22Rv1 (cell line): ENCODE measurements around the gene TRIO.

Experiments used
- ZFX ChIP-seq: fragments of 450-650 bp; IDR thresholded peaks from 2 replicates; pipeline ENCODE4 v1.6.1; 2017; ENCODE audit warnings: antibody characterized with exemption, borderline replicate concordance
- TF ChIP-seq, protein P1 (sequence below): fragments of 450-650 bp; IDR thresholded peaks from 2 replicates; pipeline ENCODE4 v1.5.1; 2017; ENCODE audit warnings: mild to moderate bottlenecking

DNA sequence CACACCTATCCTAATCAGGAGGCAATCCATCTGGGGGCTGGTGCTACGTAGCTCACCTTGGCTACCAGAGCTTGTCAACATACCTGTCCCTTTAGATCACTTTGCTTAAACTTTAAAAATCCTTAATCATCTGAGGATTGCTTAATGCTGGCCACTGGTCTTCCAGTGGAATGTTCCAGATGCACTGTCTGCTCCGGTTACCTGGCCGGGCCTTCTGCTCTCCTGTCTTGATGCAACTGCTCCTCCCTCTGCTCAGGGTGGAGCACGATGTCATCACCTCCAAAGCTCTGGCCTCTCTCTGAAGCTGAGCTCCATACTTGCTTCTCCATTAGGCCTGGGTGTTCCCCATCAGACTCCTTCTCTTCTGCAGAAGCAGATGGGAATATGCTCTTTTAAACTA lies 331.9 kb downstream of the TRIO start:
- TF ChIP-seq, protein P1, sequence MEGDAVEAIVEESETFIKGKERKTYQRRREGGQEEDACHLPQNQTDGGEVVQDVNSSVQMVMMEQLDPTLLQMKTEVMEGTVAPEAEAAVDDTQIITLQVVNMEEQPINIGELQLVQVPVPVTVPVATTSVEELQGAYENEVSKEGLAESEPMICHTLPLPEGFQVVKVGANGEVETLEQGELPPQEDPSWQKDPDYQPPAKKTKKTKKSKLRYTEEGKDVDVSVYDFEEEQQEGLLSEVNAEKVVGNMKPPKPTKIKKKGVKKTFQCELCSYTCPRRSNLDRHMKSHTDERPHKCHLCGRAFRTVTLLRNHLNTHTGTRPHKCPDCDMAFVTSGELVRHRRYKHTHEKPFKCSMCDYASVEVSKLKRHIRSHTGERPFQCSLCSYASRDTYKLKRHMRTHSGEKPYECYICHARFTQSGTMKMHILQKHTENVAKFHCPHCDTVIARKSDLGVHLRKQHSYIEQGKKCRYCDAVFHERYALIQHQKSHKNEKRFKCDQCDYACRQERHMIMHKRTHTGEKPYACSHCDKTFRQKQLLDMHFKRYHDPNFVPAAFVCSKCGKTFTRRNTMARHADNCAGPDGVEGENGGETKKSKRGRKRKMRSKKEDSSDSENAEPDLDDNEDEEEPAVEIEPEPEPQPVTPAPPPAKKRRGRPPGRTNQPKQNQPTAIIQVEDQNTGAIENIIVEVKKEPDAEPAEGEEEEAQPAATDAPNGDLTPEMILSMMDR, result no peak
- no peak for TF ChIP-seq ZFX
